Neutrophil (primary cell): Measurements from ENCODE around the gene PIGX.

Experiments
- H3K27ac ChIP-seq: fragments of 200-600 bp; sonication (generic); 2 replicates; pipeline ENCODE4 v1.5.1; 2016; ENCODE audit warnings: mild to moderate bottlenecking, moderate library complexity
- H3K27me3 ChIP-seq: fragments of 200-600 bp; sonication (generic); 2 replicates; pipeline ENCODE4 v1.6.0; 2016; ENCODE audit warnings: mild to moderate bottlenecking
- H3K36me3 ChIP-seq: fragments of 200-600 bp; sonication (generic); 2 replicates; pipeline ENCODE4 v1.5.1; 2017
- H3K4me1 ChIP-seq, 2 experiments: fragments of 200-600 bp in 1 of 2; sonication (generic) in 1 of 2; 1 replicate in 1 of 2; 2 replicates in 1 of 2; pipeline versions ENCODE4 v1.5.1 to v1.6.1; 2013 to 2016; ENCODE audit warnings: low read depth in 1 of 2, low read length in 1 of 2, mild to moderate bottlenecking in 1 of 2, moderate library complexity in 1 of 2; ENCODE audit not compliant: control insufficient read depth in 1 of 2, insufficient read depth in 1 of 2
- H3K4me3 ChIP-seq, 2 experiments: fragments of 200-600 bp in 1 of 2; sonication (generic) in 1 of 2; 1 replicate in 1 of 2; 2 replicates in 1 of 2; pipeline ENCODE4 v1.5.1; 2013 to 2016; ENCODE audit warnings: low read depth in 1 of 2, low read length in 1 of 2, mild to moderate bottlenecking in 1 of 2, moderate library complexity in 1 of 2
- H3K9me3 ChIP-seq: fragments of 200-600 bp; sonication (generic); 2 replicates; pipeline ENCODE4 v1.5.1; 2016
- CTCF ChIP-seq: fragments of 200-600 bp; sonication (generic); IDR thresholded peaks from 2 replicates; pipeline ENCODE4 v1.5.1; 2016; ENCODE audit warnings: antibody characterized with exemption

Gene PIGX

DNA sequence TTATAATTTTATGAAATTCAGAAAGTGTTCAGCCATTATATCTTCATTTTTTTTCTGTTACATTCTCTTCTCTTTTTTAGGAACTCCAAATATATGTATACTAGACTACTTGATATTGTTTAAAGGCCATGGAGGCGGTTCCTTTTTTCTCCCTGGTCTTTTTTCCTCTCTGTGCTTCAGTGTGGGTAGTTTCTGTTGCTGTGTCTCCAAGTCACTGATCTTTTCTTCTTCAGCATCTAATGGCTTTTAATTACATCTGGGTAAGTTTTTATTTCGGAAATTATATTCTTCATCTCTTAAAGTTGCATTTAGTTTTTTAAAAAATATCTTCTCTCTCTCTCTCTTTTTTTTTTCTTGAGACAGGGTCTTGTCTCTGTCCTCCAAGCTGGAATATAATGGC, 8.9 kb downstream of the PIGX start:
- no peak for TF ChIP-seq CTCF

GRCh38 chr3:196726788-196727675, 14.9 kb downstream of the PIGX start:
- Histone ChIP-seq H3K4me1 (no peaks in the 10 kb centered on the region), H3K4me3 (no peak overlapping the region), H3K27ac (no peak overlapping the region), H3K9me3 (no peaks in the 10 kb centered on the region), H3K27me3 (no peaks in the 10 kb centered on the region), H3K36me3 (peaks cover 43% of the 10 kb centered on the region)
- TF ChIP-seq CTCF, result no peak

More for the DNA sequence above, 8.9 kb downstream of the PIGX start:
- H3K27me3 ChIP-seq, result no peaks in the 10 kb centered on the region
- H3K36me3 ChIP-seq, result peaks cover 36% of the 10 kb centered on the region
- no peaks in the 10 kb centered on the region for H3K4me1 ChIP-seq
- no peak overlapping the region for H3K4me3 ChIP-seq
- no peak overlapping the region for H3K27ac ChIP-seq
- no peaks in the 10 kb centered on the region for H3K9me3 ChIP-seq

- Histone ChIP-seq H3K36me3 (peaks cover 21% of the 10 kb centered on the region), H3K9me3 (no peaks in the 10 kb centered on the region), H3K27ac (no peak overlapping the region), H3K4me1 (peaks cover 7 to 9% of the 10 kb centered on the region in 2 experiments), H3K27me3 (no peaks in the 10 kb centered on the region), H3K4me3 (no peak overlapping the region)
- TF ChIP-seq CTCF, result no peak
Observed at GRCh38 chr3:196735751-196736150, 23.6 kb downstream of the PIGX start.

DNA sequence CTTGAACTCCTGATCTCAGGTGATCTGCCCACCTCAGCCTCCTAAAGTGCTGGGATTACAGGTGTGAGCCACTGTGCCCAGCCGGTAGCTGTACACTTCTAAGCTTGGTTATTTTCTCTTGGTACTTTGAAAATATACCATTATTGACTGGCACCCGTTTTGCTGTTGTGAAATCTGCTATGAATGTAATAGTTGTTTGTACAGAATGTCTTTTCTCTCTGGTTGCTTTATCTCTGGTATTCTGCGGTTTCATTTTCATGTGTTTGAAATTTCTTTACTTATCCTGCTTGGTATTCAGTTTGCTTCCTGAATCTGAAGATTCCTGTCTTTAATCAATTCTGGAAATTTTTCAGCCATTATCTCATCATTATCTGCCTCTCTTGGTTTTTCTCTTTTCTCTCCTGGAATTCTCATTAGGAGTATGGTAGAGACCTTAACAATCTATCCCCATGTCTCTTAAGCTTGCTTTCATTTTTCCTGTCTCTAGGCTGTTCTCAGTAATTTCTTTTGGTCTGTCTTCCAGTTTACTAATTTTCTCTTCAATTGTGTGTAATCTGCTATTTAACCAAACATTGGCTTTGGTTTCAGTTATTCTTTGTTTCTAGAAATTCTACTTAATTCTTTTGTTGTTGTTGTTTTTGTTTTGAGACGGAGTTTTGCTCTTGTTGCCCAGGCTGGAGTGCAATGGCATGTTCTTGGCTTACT, 24.6 kb downstream of the PIGX start:
- no peak for TF ChIP-seq CTCF
- Histone ChIP-seq H3K36me3 (peaks cover 21% of the 10 kb centered on the region), H3K4me3 (no peak overlapping the region), H3K27me3 (no peaks in the 10 kb centered on the region), H3K27ac (no peak overlapping the region), H3K4me1 (peaks cover 15 to 20% of the 10 kb centered on the region in 2 experiments), H3K9me3 (no peaks in the 10 kb centered on the region)

DNA sequence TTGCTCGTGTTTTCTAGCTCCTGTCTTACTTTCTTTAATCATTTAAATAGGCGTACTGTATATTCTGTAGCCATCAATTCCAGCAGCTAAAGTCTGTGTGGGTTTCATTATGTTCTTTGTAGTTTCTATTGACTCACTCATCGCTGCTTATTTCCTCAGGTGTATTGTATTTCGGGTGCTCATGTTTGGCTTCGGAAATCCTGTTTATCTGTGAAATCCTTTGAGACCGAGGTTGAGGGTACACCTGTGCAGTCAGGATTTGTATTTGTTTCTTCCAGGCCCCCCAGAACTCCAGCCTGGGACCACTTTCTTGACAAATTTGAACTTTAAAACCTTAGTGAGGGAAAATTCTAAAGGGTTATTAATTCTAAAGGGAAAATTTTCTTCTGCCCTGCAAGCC, 25.5 kb downstream of the PIGX start:
- Histone ChIP-seq H3K4me3 (no peak overlapping the region), H3K27ac (no peak overlapping the region), H3K27me3 (no peaks in the 10 kb centered on the region), H3K9me3 (no peaks in the 10 kb centered on the region), H3K4me1 (peaks cover 22 to 25% of the 10 kb centered on the region in 2 experiments), H3K36me3 (peaks cover 16% of the 10 kb centered on the region)
- TF ChIP-seq CTCF, result no peak
